Measurements from ENCODE around the gene APOC3.

APOC3 gene

DNA sequence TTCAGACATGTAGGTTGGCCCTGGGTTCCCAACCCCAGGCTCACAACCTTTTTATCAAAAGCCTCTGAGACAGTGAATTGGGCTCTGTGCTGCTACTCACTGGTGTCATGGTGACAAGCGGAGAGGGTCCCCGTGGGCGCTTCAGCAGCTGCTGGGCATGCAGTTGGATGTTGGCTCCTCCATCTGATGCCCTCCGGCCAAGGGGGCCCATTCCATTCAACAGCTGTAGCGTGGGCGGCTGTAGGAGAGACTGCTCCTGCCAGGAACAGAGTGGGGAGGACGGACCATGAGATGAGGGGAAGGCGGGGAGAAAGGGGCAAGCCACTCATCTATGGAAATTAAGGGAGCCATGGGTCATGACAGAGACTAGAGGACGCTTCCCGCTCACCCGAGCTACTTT is 43.7 kb downstream of the APOC3 start:
- no peak overlapping the region for H3K4me3 ChIP-seq (ENCODE audit: low read depth, low read length)
- DNase-seq (ENCODE audit: low read depth), result no peak
- TF ChIP-seq, protein P1, sequence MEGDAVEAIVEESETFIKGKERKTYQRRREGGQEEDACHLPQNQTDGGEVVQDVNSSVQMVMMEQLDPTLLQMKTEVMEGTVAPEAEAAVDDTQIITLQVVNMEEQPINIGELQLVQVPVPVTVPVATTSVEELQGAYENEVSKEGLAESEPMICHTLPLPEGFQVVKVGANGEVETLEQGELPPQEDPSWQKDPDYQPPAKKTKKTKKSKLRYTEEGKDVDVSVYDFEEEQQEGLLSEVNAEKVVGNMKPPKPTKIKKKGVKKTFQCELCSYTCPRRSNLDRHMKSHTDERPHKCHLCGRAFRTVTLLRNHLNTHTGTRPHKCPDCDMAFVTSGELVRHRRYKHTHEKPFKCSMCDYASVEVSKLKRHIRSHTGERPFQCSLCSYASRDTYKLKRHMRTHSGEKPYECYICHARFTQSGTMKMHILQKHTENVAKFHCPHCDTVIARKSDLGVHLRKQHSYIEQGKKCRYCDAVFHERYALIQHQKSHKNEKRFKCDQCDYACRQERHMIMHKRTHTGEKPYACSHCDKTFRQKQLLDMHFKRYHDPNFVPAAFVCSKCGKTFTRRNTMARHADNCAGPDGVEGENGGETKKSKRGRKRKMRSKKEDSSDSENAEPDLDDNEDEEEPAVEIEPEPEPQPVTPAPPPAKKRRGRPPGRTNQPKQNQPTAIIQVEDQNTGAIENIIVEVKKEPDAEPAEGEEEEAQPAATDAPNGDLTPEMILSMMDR (conservative IDR thresholded peaks at IDR 0.05; ENCODE audit: low read depth, low read length), result no peak

DNA sequence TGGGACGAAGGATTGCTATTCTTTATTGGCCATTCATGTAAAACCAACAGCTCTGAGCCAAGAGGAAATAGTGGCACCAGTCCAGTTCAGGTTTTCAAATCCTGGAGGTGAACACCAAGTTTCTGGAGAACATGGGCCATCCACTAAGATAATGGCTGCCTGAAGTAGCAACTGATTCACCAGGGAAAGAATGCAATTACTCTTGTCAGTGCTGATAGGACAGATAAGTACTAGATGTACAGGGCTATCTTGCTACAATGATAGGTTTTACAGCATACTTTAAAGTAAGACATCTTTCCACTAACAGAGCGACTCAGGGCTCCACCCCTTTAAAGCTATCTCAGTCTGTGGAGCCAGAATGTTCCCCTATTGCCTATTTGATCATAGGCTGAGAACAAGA is 44.5 kb downstream of the APOC3 start:
- TF ChIP-seq, protein P1 (conservative IDR thresholded peaks at IDR 0.05; ENCODE audit: low read depth, low read length), result no peak
- no peak overlapping the region for H3K4me3 ChIP-seq (ENCODE audit: low read depth, low read length)
- DNase-seq (ENCODE audit: low read depth), result peak; percentile 39

DNA sequence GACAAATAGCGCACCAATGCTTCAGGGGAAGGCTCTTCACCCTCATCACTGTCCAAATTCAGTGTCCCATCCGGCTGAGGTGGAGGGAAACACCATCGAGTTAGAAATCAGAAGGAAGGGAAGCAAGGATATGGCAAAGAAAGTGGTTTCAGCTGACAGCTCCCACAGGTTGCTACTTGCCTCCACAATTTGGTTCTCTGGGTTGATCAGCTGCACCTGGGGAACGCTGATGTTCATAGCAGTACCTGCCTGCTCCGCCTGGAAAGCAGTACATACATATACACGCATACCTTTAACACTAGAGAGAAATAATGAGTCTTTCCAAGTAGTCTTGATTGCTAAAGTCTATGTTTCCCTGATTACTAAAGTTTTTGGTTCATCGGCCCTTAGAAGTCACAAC is 45.5 kb downstream of the APOC3 start:
- TF ChIP-seq, protein P1 (conservative IDR thresholded peaks at IDR 0.05; ENCODE audit: low read depth, low read length), result no peak
- no peak overlapping the region for H3K4me3 ChIP-seq (ENCODE audit: low read depth, low read length)
- DNase-seq (ENCODE audit: low read depth), result no peak

DNA sequence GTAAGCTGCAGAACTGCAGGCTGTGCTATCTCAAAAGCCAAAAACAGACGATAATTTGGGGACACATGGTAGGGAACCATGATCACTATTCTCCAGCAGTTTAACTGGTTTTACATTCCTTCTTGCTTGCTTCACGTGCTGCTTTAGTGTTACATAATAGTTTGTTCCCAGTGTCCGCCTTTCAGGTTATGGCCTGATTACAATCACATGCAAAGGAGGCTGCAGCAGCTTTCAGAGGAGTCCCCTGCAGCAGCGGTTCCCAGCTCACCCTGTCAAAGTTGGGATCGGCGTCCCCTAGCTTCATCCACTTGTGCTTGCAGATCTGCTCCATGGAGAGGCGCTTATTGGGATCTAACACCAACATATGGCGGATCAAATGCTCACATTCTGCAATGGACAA is 46.9 kb downstream of the APOC3 start:
- TF ChIP-seq, protein P1 (conservative IDR thresholded peaks at IDR 0.05; ENCODE audit: low read depth, low read length), result no peak
- no peak for DNase-seq (ENCODE audit: low read depth)
- no peak overlapping the region for H3K4me3 ChIP-seq (ENCODE audit: low read depth, low read length)

DNA sequence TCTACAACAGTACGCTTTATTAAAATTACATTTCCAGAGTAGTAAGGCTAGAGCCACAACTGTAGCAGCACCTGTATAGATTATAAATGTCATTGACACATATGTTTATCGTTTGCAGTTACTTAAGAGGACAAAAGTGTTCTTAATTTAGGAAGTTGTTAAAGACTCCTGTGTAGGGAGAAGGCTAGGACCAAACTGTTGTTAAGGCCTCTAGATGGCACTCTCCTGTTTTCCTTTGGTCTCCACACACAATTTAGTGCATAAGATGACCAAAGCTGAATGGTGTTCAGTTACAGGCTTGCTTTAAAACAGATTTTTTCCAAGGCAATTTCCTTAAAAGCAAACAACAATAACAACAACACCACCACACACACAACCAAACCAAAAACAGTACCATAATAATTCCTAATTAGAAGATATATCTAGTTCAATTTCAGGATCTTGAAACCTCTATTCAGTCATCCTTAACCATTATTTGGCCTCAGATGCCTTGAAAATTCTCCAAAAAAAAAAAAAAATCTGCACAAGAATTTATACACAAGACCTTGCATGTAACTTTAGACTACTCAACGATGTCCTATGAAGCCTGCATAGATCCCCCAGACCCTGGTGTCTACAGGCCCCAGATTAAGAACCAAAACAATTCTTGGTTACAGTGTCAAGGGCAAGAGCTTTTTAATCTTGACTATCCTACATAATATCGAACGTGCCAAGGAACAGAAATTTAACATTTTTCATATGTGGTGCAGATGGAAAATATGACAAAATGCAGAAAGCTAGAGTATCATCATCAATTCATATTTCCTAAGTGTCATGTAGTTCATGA is 50.3 kb downstream of the APOC3 start:
- no peak overlapping the region for H3K4me3 ChIP-seq (ENCODE audit: low read depth, low read length)
- peak; percentile 92 for DNase-seq (ENCODE audit: low read depth)
- TF ChIP-seq, protein P1 (conservative IDR thresholded peaks at IDR 0.05; ENCODE audit: low read depth, low read length), result peak; percentile 85

DNA sequence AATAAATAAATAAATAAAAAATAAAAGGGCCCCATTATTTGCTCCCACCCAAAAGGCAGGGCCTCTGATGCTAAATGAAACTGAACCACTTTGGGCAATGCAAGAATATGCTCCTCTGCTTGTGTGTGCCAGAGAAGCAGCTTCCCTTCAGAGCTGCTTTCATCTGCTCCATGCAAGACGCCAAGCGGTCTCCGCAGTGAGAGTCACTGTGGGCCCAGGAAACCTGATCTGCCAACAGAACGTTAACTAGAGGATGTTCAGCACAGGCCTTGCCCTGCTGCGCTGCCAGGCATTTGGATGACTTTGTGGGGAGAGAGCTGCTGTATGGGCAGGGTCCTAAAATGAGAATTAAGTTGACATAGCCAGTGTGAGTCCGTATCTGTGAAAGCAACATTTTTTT is 51.4 kb downstream of the APOC3 start:
- no peak for DNase-seq (ENCODE audit: low read depth)
- TF ChIP-seq, protein P1 (conservative IDR thresholded peaks at IDR 0.05; ENCODE audit: low read depth, low read length), result no peak
- H3K4me3 ChIP-seq (ENCODE audit: low read depth, low read length), result no peak overlapping the region

DNA sequence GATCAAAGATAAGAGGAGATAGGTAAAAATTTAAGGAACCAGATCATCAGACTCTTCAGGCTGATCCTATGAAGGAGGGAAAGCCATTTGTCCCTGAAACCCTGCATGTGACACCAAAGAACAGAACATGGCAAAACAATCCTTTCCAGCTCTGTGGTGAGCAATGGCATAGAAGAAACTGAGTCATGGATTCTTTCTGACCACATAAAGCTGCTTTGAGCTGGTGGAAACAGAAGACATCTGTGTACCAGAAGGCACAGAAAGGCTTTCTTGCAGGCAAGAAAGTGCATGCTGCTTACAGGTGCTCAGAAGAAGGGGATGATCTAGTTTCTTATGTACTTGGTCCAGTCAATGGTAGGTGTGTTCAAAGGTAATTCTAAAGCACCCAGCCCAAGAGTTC is 52.7 kb downstream of the APOC3 start:
- TF ChIP-seq, protein P1 (conservative IDR thresholded peaks at IDR 0.05; ENCODE audit: low read depth, low read length), result no peak
- DNase-seq (ENCODE audit: low read depth), result peak; percentile 53
- no peak overlapping the region for H3K4me3 ChIP-seq (ENCODE audit: low read depth, low read length)
